Measurements from ENCODE around the gene HSD11B2.

DNA sequence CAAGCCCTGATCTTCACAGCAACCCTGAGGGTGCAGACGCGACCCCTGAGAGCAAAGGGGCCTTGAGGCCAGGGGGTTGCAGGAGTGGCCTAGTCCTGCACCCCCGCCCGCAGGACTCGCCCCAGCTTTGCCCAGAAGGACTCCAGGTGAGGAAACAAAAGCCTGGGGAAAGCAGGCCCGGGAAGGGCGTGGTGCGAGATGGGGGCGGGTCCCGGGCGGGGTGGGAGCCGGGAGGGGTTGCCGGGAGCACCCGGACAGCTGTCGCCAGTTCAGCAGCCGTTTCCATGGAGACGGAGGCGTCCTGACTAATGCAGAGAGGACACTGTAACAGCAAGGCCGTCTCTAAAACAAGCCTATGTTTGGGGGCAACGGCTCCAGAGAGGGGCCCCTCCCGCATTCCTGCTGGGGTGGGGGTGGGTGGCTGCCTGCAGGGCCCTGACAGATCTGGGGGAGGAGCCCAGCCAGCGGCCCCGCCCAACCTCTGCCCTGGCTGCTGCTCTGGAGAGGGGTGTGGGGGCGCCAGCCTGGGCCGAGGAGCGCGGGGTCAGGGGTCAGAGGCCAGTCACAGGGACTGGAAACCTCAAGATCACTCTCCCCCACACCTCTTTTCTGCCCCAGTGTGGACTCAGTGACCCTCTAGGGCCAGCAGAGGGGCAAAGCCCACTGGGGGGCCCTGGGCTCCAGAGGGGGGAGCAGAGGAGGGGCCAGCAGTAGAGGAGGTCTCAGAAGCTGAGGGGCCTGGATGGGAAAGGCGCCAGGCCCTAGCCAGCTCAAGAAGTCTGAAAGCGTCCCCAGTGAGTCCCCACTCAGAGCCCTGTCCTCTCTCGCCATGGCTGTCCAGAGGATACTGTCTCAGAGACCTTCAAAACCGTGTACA, 34.5 kb upstream of the HSD11B2 start:
- TF ChIP-seq POLR2A (IDR thresholded peaks at IDR 0.05; ENCODE audit: borderline replicate concordance, extremely low read depth, insufficient read depth, insufficient read length) (no peak), POLR2AphosphoS5 (IDR thresholded peaks at IDR 0.05; ENCODE audit: low read depth, low read length) (no peak), CBX3 (IDR thresholded peaks at IDR 0.05; ENCODE audit: low read depth) (no peak), ZNF274 (IDR thresholded peaks at IDR 0.05; ENCODE audit: low read depth, low read length) (no peak), RAD21 (IDR thresholded peaks at IDR 0.05; ENCODE audit: low read depth) (no peak), YY1 (IDR thresholded peaks at IDR 0.05; ENCODE audit: extremely low read depth, insufficient replicate concordance, low read depth, low read length) (no peak), EZH2 (IDR thresholded peaks at IDR 0.05) (no peak), CEBPB (IDR thresholded peaks at IDR 0.05; ENCODE audit: low read depth) (no peak), EZH2phosphoT487 (IDR thresholded peaks at IDR 0.05; ENCODE audit: borderline replicate concordance) (no peak)
- TF ChIP-seq, protein P1, sequence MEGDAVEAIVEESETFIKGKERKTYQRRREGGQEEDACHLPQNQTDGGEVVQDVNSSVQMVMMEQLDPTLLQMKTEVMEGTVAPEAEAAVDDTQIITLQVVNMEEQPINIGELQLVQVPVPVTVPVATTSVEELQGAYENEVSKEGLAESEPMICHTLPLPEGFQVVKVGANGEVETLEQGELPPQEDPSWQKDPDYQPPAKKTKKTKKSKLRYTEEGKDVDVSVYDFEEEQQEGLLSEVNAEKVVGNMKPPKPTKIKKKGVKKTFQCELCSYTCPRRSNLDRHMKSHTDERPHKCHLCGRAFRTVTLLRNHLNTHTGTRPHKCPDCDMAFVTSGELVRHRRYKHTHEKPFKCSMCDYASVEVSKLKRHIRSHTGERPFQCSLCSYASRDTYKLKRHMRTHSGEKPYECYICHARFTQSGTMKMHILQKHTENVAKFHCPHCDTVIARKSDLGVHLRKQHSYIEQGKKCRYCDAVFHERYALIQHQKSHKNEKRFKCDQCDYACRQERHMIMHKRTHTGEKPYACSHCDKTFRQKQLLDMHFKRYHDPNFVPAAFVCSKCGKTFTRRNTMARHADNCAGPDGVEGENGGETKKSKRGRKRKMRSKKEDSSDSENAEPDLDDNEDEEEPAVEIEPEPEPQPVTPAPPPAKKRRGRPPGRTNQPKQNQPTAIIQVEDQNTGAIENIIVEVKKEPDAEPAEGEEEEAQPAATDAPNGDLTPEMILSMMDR (IDR thresholded peaks at IDR 0.05 in 2 of 3, conservative IDR thresholded peaks at IDR 0.05 in 1 of 3; ENCODE audit: borderline replicate concordance in 1 of 3, insufficient read depth in 1 of 3, low read depth in 2 of 3, low read length in 2 of 3), result no peak
- TF ChIP-seq, protein P2, sequence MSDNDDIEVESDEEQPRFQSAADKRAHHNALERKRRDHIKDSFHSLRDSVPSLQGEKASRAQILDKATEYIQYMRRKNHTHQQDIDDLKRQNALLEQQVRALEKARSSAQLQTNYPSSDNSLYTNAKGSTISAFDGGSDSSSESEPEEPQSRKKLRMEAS (IDR thresholded peaks at IDR 0.05), result no peak
- TF ChIP-seq, protein P3, sequence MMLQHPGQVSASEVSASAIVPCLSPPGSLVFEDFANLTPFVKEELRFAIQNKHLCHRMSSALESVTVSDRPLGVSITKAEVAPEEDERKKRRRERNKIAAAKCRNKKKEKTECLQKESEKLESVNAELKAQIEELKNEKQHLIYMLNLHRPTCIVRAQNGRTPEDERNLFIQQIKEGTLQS (IDR thresholded peaks at IDR 0.05), result no peak

Data from HCT116 (cell line).